Gastroesophageal sphincter (tissue), 4 donors: Measurements from ENCODE around the gene API5. TPM values are rescaled to one million over a fixed set of nuclear protein-coding genes. Genes with fewer than 3 reads are reported as not detected.
"Not testable (repeated sequence)": the region's sequence is repeated elsewhere in the genome, so short reads cannot be mapped to it uniquely, and the experiment has no call there.

Experiments used
- ATAC-seq: fragments of 150-250 bp; one replicate; pipeline ENCODE4 v1.9.1; 2016; ENCODE audit warnings: mild to moderate bottlenecking, moderate library complexity
- H3K27ac ChIP-seq, 4 donors: fragments of 200-600 bp; sonication (generic) in 3 of 4; 1 replicate in 3 of 4; 2 replicates in 1 of 4; pipeline ENCODE4 v1.5.1; 2016 to 2019
- H3K27me3 ChIP-seq: fragments of 200-600 bp; sonication (generic); one replicate; pipeline ENCODE4 v1.5.1; 2019
- H3K36me3 ChIP-seq, 2 donors: fragments of 200-600 bp; sonication (generic); one replicate each; pipeline ENCODE4 v1.5.1; 2019; ENCODE audit warnings: control low read depth in 1 of 2
- H3K4me1 ChIP-seq, 3 donors: fragments of 200-600 bp; sonication (generic); 1 replicate in 2 of 3; 2 replicates in 1 of 3; pipeline ENCODE4 v1.5.1; 2016 to 2019; ENCODE audit warnings: control low read depth in 2 of 3
- H3K4me3 ChIP-seq, 2 donors: fragments of 200-600 bp; sonication (generic); one replicate each; pipeline ENCODE4 v1.5.1; 2019; ENCODE audit warnings: mild to moderate bottlenecking in 1 of 2, moderate library complexity in 1 of 2
- H3K9me3 ChIP-seq, 3 donors: fragments of 200-600 bp; sonication (generic); one replicate each; pipeline ENCODE4 v1.5.1; 2017 to 2019; ENCODE audit warnings: control low read depth in 2 of 3
- CTCF ChIP-seq, 4 experiments: fragments of 200-600 bp in 2 of 4; fragments of 450-650 bp in 2 of 4; sonication (generic) in 1 of 4; IDR thresholded peaks; one replicate each; pipeline ENCODE4 v1.5.1; 2017 to 2019; ENCODE audit warnings: antibody characterized with exemption in 4 of 4, mild to moderate bottlenecking in 2 of 4, moderate library complexity in 2 of 4
- EP300 ChIP-seq: sonication (generic); formaldehyde crosslinking; IDR thresholded peaks from one replicate; pipeline ENCODE4 v1.6.1; 2017; ENCODE audit warnings: antibody characterized with exemption, mild to moderate bottlenecking
- POLR2A ChIP-seq, 2 donors: fragments of 450-650 bp; IDR thresholded peaks; one replicate each; pipeline ENCODE4 v1.6.1; 2017; ENCODE audit warnings: antibody characterized with exemption in 2 of 2, mild to moderate bottlenecking in 2 of 2, moderate library complexity in 1 of 2
- POLR2AphosphoS5 ChIP-seq: sonication (generic); formaldehyde crosslinking; IDR thresholded peaks from one replicate; pipeline ENCODE4 v1.6.1; 2017; ENCODE audit warnings: antibody characterized with exemption
- whole genome bisulfite sequencing, 2 donors: methylation state at CpG; one replicate each; pipeline ENCODE4 v1.1.5; 2018; ENCODE audit warnings: low coverage in 1 of 2; 5-methylcytosine and 5-hydroxymethylcytosine counted together
- total RNA-seq, 4 donors: library from RNA; depleted of rRNA; stranded (reverse); fragments of >200 nt; gene quantifications; one replicate each; pipeline ENCODE4 v1.1.0, GENCODE V29; 2016

API5 gene
- total RNA-seq, 4 donors from 2014 or later: 85.6 to 106 (median 105) TPM

GRCh38 chr11:43328482-43328881 is 16.7 kb downstream of the API5 start:
- Histone ChIP-seq H3K4me3 (no peak overlapping the region), H3K36me3 (peaks cover 18 to 99% of the 10 kb centered on the region in 2 donors), H3K27me3 (no peaks in the 10 kb centered on the region), H3K27ac (no peak overlapping the region), H3K4me1 (no peaks in the 10 kb centered on the region), H3K9me3 (no peaks in the 10 kb centered on the region)
- TF ChIP-seq CTCF (IDR thresholded peaks at IDR 0.05) (no peak), EP300 (no peak), POLR2AphosphoS5 (no peak), POLR2A (IDR thresholded peaks at IDR 0.05) (no peak)
- WGBS, 2 donors: 83 to 95% methylated on average over 1 to 2 of the region's 2 CpGs
- no peak for ATAC-seq

- Histone ChIP-seq H3K9me3 (no peaks in the 10 kb centered on the region), H3K27me3 (no peaks in the 10 kb centered on the region)
Observed at GRCh38 chr11:43341159-43341558, 29.4 kb downstream of the API5 start.

GRCh38 chr11:43351426-43351825 is 39.6 kb downstream of the API5 start:
- not testable (repeated sequence) for H3K9me3 ChIP-seq, H3K4me1 ChIP-seq, H3K27me3 ChIP-seq, H3K36me3 ChIP-seq, H3K27ac ChIP-seq, H3K4me3 ChIP-seq, ATAC-seq
- WGBS, 2 donors: no CpG with 5 or more reads among the region's 17 CpGs

More at GRCh38 chr11:43341159-43341558, 29.4 kb downstream of the API5 start:
- Histone ChIP-seq H3K27ac (no peak overlapping the region), H3K36me3 (peaks cover 14 to 64% of the 10 kb centered on the region in 2 donors), H3K4me3 (no peak overlapping the region), H3K4me1 (no peaks in the 10 kb centered on the region)
- no peak for TF ChIP-seq EP300
- TF ChIP-seq POLR2A (IDR thresholded peaks at IDR 0.05): no peak
- TF ChIP-seq CTCF (IDR thresholded peaks at IDR 0.05): no peak
- no peak for ATAC-seq

- H3K4me1 ChIP-seq: peaks cover 0 to 8% (median 2%) of the 10 kb centered on the region in 3 donors
- H3K36me3 ChIP-seq: no peaks in the 10 kb centered on the region
- WGBS, 2 donors: 74 to 89% methylated on average over 4 of the region's 4 CpGs
- H3K27ac ChIP-seq: no peak overlapping the region
- no peaks in the 10 kb centered on the region for H3K9me3 ChIP-seq
- H3K27me3 ChIP-seq: no peaks in the 10 kb centered on the region
- no peak for ATAC-seq
- no peak overlapping the region for H3K4me3 ChIP-seq
- TF ChIP-seq POLR2A (IDR thresholded peaks at IDR 0.05) (no peak), EP300 (no peak), POLR2AphosphoS5 (no peak), CTCF (IDR thresholded peaks at IDR 0.05) (no peak)
Observed at GRCh38 chr11:43354311-43354710, 42.5 kb downstream of the API5 start.

GRCh38 chr11:43356336-43356735 is 44.5 kb downstream of the API5 start:
- no peaks in the 10 kb centered on the region for H3K9me3 ChIP-seq
- no peak overlapping the region for H3K27ac ChIP-seq
- H3K27me3 ChIP-seq: no peaks in the 10 kb centered on the region
- H3K4me1 ChIP-seq: peaks cover 5 to 28% (median 13%) of the 10 kb centered on the region in 3 donors
- no peak for ATAC-seq
- H3K4me3 ChIP-seq: no peak overlapping the region
- no peaks in the 10 kb centered on the region for H3K36me3 ChIP-seq
- no peak for TF ChIP-seq EP300
- TF ChIP-seq POLR2AphosphoS5: no peak
- no peak for TF ChIP-seq POLR2A (IDR thresholded peaks at IDR 0.05)

GRCh38 chr11:43358279-43358800 is 46.5 kb downstream of the API5 start:
- Histone ChIP-seq H3K4me1 (peaks cover 5 to 48% (median 13%) of the 10 kb centered on the region in 3 donors), H3K27me3 (no peaks in the 10 kb centered on the region), H3K27ac (peak overlapping the region; percentile 64 to 89 (median 88)), H3K9me3 (no peaks in the 10 kb centered on the region), H3K36me3 (no peaks in the 10 kb centered on the region), H3K4me3 (peak overlapping the region; percentile 93 to 95)
- TF ChIP-seq POLR2AphosphoS5: no peak
- no peak for TF ChIP-seq EP300
- no peak for TF ChIP-seq CTCF (IDR thresholded peaks at IDR 0.05)
- TF ChIP-seq POLR2A (IDR thresholded peaks at IDR 0.05): no peak
- WGBS, 2 donors: 3 to 6% methylated on average over 16 of the region's 16 CpGs
- peak; percentile 32 for ATAC-seq
